CD14-positive monocyte (primary cell): ENCODE data around the gene ZBED1. TPM values are rescaled to one million over a fixed set of nuclear protein-coding genes. Genes with fewer than 3 reads are reported as not detected.

Source experiments
- DNase-seq, 3 donors: peaks; one replicate each; pipeline ENCODE4 v3.0.0-alpha.2; 2011 to 2022
- H2AFZ ChIP-seq: 2 replicates; pipeline ENCODE4 v1.6.0; 2012; ENCODE audit warnings: mild to moderate bottlenecking, low read depth, low read length, inconsistent platforms; ENCODE audit not compliant: insufficient read depth, poor library complexity, severe bottlenecking
- H3K27ac ChIP-seq, 2 donors: 1 replicate in 1 of 2; 2 replicates in 1 of 2; pipeline ENCODE4 v1.5.1; 2012 to 2013; ENCODE audit warnings: low read length in 2 of 2, control low read depth in 1 of 2, inconsistent platforms in 1 of 2, low read depth in 1 of 2, mild to moderate bottlenecking in 1 of 2
- H3K27me3 ChIP-seq, 2 donors: one replicate each; pipeline versions ENCODE4 v1.6.0 to v1.6.1; 2011 to 2013; ENCODE audit warnings: low read length in 2 of 2; ENCODE audit not compliant: control insufficient read depth in 2 of 2, insufficient read depth in 2 of 2
- H3K36me3 ChIP-seq, 2 donors: replicated peaks in 1 of 2; 1 replicate in 1 of 2; 2 replicates in 1 of 2; pipeline versions ENCODE4 v1.5.1 to v1.6.1; 2012 to 2013; ENCODE audit warnings: low read length in 2 of 2, control low read depth in 1 of 2, inconsistent platforms in 1 of 2, mild to moderate bottlenecking in 1 of 2; ENCODE audit not compliant: insufficient read depth in 2 of 2, control insufficient read depth in 1 of 2
- H3K4me1 ChIP-seq, 2 donors: 1 replicate in 1 of 2; 2 replicates in 1 of 2; pipeline versions ENCODE4 v1.5.1 to v1.6.1; 2012 to 2013; ENCODE audit warnings: low read length in 2 of 2, control low read depth in 1 of 2, inconsistent platforms in 1 of 2, mild to moderate bottlenecking in 1 of 2, moderate library complexity in 1 of 2; ENCODE audit not compliant: insufficient read depth in 2 of 2, control insufficient read depth in 1 of 2
- H3K4me2 ChIP-seq: replicated peaks from 2 replicates; pipeline ENCODE3; 2012; ENCODE audit warnings: low read length, moderate library complexity, mild to moderate bottlenecking; ENCODE audit not compliant: poor library complexity, severe bottlenecking; ENCODE audit errors: extremely low read depth
- H3K4me3 ChIP-seq, 3 experiments: fragments of 200-600 bp in 1 of 3; sonication (generic) in 1 of 3; replicated peaks in 1 of 3; 1 replicate in 2 of 3; 2 replicates in 1 of 3; pipeline ENCODE4 v1.5.1; 2011 to 2013; ENCODE audit warnings: low read length in 3 of 3, mild to moderate bottlenecking in 3 of 3, control low read depth in 2 of 3, low read depth in 2 of 3, inconsistent platforms in 1 of 3, moderate library complexity in 1 of 3
- H3K79me2 ChIP-seq: 2 replicates; pipeline ENCODE4 v1.6.0; 2012; ENCODE audit warnings: mild to moderate bottlenecking, control low read depth, inconsistent platforms, low read length, moderate library complexity; ENCODE audit not compliant: insufficient read depth
- H3K9ac ChIP-seq: 2 replicates; pipeline ENCODE4 v1.6.0; 2017; ENCODE audit warnings: low read length, mild to moderate bottlenecking; ENCODE audit not compliant: insufficient read depth, poor library complexity, severe bottlenecking
- H3K9me3 ChIP-seq, 2 donors: replicated peaks in 1 of 2; 1 replicate in 1 of 2; 2 replicates in 1 of 2; pipeline versions ENCODE4 v1.5.1 to v1.6.1; 2012 to 2013; ENCODE audit warnings: low read length in 2 of 2, control low read depth in 1 of 2; ENCODE audit not compliant: control insufficient read depth in 1 of 2, insufficient read depth in 1 of 2
- H4K20me1 ChIP-seq: 2 replicates; pipeline ENCODE4 v1.6.0; 2012; ENCODE audit warnings: mild to moderate bottlenecking, low read length, control low read depth, moderate library complexity; ENCODE audit not compliant: insufficient read depth
- H3K27ac Mint-ChIP-seq, 7 donors: one replicate each; pipeline ENCODE4 v1.8.0; 2020; ENCODE audit warnings: mild to moderate bottlenecking in 7 of 7, mixed read lengths in 7 of 7, moderate library complexity in 6 of 7, inconsistent platforms in 2 of 7
- H3K27me3 Mint-ChIP-seq, 3 donors: one replicate each; pipeline ENCODE4 v1.8.0; 2021 to 2022; ENCODE audit warnings: low read depth in 3 of 3, mild to moderate bottlenecking in 3 of 3, mixed read lengths in 3 of 3, moderate library complexity in 3 of 3, inconsistent platforms in 1 of 3
- H3K36me3 Mint-ChIP-seq, 2 donors: one replicate each; pipeline ENCODE4 v1.8.0; 2020; ENCODE audit warnings: mixed read lengths in 2 of 2, inconsistent platforms in 1 of 2, mild to moderate bottlenecking in 1 of 2
- H3K4me1 Mint-ChIP-seq: one replicate; pipeline ENCODE4 v1.8.0; 2020; ENCODE audit warnings: mild to moderate bottlenecking, mixed read lengths
- H3K4me3 Mint-ChIP-seq, 2 donors: one replicate each; pipeline ENCODE4 v1.8.0; 2020; ENCODE audit warnings: mild to moderate bottlenecking in 2 of 2, mixed read lengths in 2 of 2, moderate library complexity in 1 of 2
- H3K9me3 Mint-ChIP-seq, 7 donors: one replicate each; pipeline ENCODE4 v1.8.0; 2020 to 2022; ENCODE audit warnings: mixed read lengths in 7 of 7, mild to moderate bottlenecking in 6 of 7, moderate library complexity in 6 of 7, inconsistent platforms in 2 of 7
- CTCF ChIP-seq: fragments of 200-600 bp; IDR thresholded peaks from one replicate; pipeline ENCODE4 v1.8.0; 2022; ENCODE audit warnings: antibody characterized with exemption, mild to moderate bottlenecking
- WGBS: methylation state at CpG from one replicate; pipeline ENCODE4 v1.1.5; 2013; ENCODE audit warnings: missing lambda C conversion rate; ENCODE audit not compliant: insufficient coverage; 5-methylcytosine and 5-hydroxymethylcytosine counted together
- intact Hi-C, 2 donors: fragments of 100-400 bp; cut with micrococcal nuclease; formaldehyde crosslinking; loops; one replicate each; pipeline versions ENCODE4 v1.15.0 to v1.15.1; 2023
- polyA plus RNA-seq, 3 donors: library from polyadenylated mRNA; depleted of rRNA in 1 of 3; unstranded in 2 of 3; stranded (reverse) in 1 of 3; fragments of 300-500 nt in 2 of 3; fragments of >200 nt in 1 of 3; fragmentation: Illumina TruSeq in 2 of 3; gene quantifications; 1 replicate in 2 of 3; 2 replicates in 1 of 3; pipeline ENCODE4 v1.2.3, GENCODE V29; 2012 to 2021

ZBED1 gene
- polyA plus RNA-seq, 3 donors, result 13.9 to 32.1 (median 23.1) TPM

GRCh38 chrX:2512501-2512900 is 11.7 kb upstream of the ZBED1 start:
- 75% methylated on average over 1 of the region's 8 CpGs for WGBS
- intact Hi-C loops, result no loop called here
- Histone ChIP-seq H3K4me2 (no peak overlapping the region), H2AFZ (no peak overlapping the region), H3K4me3 (no peak overlapping the region), H3K27ac (no peak overlapping the region), H3K79me2 (no peaks in the 10 kb centered on the region), H3K4me1 (no peaks in the 10 kb centered on the region), H3K27me3 (no peaks in the 10 kb centered on the region), H3K9ac (no peak overlapping the region), H4K20me1 (no peaks in the 10 kb centered on the region), H3K9me3 (no peaks in the 10 kb centered on the region), H3K36me3 (no peaks in the 10 kb centered on the region)
- Mint-ChIP-seq H3K27me3 (peaks cover 2 to 7% (median 5%) of the 10 kb centered on the region in 3 donors), H3K9me3 (peaks cover 0 to 2% (median 0%) of the 10 kb centered on the region in 7 donors), H3K4me3 (no peak overlapping the region), H3K36me3 (no peaks in the 10 kb centered on the region), H3K27ac (peak overlapping the region in 2 of 7 donors; percentile 4 to 48), H3K4me1 (no peaks in the 10 kb centered on the region)
- no peak for TF ChIP-seq CTCF
- no peak for DNase-seq

GRCh38 chrX:2511326-2511725 is 10.6 kb upstream of the ZBED1 start:
- H3K27ac Mint-ChIP-seq, result no peak overlapping the region
- DNase-seq, result no peak
- peaks cover 0 to 2% (median 0%) of the 10 kb centered on the region in 7 donors for H3K9me3 Mint-ChIP-seq
- H3K36me3 Mint-ChIP-seq, result no peaks in the 10 kb centered on the region
- no peaks in the 10 kb centered on the region for H3K9me3 ChIP-seq
- no peaks in the 10 kb centered on the region for H3K27me3 ChIP-seq
- no peak for TF ChIP-seq CTCF
- no peaks in the 10 kb centered on the region for H3K4me1 Mint-ChIP-seq
- H3K79me2 ChIP-seq, result no peaks in the 10 kb centered on the region
- intact Hi-C loops, result no loop called here
- no peak overlapping the region for H3K4me2 ChIP-seq
- no peak overlapping the region for H3K9ac ChIP-seq
- peaks cover 0 to 7% (median 5%) of the 10 kb centered on the region in 3 donors for H3K27me3 Mint-ChIP-seq
- no peaks in the 10 kb centered on the region for H4K20me1 ChIP-seq
- H3K4me3 ChIP-seq, result no peak overlapping the region
- H3K4me1 ChIP-seq, result no peaks in the 10 kb centered on the region
- H3K27ac ChIP-seq, result no peak overlapping the region
- H3K4me3 Mint-ChIP-seq, result no peak overlapping the region
- 100% methylated on average over 6 of the region's 6 CpGs for WGBS
- H2AFZ ChIP-seq, result no peak overlapping the region
- no peaks in the 10 kb centered on the region for H3K36me3 ChIP-seq
